Activated T-helper 9 cell treated with anti-CD3 and anti-CD28 coated beads, Interleukin-2, amount 50 U/mL, for 16 hours (primary cell): ENCODE measurements around the gene ENDOU.
A peak's percentile ranks its signal among the peaks of the same experiment; 100 is the strongest.

Experiments
- DNase-seq: peaks from one replicate; pipeline ENCODE4 v3.0.0-alpha.2; 2020; ENCODE audit warnings: low read depth

The ENDOU gene

DNA sequence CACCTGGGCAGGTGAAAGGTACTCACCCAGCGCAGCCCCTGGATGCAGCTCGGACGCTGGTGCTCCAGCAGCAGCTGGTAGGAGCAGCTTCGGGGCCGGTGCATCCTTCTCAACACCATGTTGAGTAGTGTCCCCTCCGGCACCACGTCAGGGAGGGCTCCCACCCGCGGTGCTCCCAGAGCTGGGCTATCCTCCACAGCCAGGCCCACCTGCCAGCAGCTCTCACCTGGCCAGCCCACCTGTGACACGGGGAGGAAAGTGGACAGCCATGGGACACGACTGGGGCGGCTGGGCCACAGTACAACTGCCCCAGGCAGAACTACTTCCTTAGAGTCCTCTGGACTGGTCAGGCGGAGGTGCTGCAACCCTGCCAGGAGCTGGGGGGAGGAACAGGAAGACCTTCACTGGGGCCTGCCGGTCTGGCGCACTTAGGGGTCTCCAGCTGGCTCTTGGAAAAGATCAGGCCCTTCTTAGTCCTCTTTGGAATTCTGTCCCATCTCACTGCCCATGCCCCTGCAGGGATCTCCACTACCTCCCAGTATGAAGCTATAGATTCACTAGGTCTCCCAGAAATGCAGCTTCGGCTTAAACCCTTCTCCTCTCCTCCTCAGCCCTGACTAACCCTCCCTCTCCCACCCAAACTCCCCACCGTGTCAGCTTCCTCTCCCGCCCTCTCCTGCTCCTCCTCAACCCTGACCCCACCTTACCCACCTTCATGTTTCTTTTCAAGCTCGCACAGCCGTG lies 32.7 kb upstream of the ENDOU start:
- no peak for DNase-seq

DNA sequence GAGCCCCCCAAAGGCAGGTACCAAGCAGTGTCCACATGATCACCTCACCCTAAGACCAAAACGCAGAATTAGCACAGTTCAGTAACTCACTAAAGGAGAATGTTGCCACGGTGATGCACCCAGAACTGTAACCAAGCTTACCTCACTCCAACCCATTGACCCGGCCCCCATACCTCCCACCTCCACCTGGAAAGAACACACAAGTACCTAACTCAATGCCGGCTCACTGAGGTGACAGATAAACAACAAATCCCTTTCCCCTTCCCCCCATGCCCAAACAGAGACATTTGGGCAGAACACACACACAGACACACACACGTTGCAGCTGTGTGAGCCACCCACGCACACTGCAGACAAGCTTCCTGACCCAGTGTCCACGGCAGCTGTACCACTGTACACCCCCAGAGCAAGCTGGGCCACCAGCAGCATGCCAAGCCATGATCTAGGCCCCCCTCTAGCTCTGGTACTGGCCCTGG lies 32.1 kb upstream of the ENDOU start:
- no peak for DNase-seq

DNA sequence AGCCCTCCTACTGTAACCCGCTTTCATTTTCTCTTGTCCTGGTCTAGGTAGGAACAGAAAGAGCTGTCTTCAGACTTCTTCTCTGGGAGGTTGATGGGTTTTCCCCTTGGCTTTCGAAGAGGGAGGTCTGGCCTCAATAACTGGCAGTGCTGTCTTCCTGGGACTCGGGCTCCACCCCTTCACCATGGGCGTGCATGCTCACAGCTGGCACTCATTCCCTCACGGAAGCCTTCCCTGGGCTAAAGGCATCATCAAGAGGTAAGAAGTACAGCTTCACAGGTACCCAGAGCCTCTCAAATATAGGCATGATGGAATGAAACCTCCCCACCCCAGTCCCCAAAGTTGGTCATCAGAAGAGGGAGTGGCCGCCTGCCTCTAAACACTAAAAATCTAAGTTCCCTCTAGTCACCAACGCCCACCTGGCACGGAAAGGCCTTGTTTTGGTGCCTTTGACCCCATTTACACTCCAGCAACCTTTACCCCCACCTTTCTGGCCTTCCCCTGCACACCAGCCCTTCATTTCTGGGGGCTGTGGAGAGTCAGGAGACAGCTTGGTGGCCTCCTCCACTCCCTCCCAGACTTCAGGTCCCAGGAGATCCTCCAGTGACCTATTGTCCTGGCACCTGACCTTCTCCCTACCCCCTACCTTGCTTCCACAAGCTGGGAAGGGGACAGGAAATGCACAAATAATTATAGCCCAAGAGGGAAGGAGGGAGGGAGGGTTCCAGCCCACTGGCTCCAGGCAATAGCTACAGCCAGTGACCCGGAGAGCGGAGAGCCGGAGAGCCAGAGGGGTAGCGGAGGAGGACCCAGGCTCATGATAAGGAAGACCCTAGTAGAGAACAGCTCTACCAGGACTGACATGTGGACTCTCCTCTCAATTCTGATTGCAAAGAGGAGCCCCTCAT lies 30.6 kb upstream of the ENDOU start:
- peak; percentile 17 for DNase-seq

DNA sequence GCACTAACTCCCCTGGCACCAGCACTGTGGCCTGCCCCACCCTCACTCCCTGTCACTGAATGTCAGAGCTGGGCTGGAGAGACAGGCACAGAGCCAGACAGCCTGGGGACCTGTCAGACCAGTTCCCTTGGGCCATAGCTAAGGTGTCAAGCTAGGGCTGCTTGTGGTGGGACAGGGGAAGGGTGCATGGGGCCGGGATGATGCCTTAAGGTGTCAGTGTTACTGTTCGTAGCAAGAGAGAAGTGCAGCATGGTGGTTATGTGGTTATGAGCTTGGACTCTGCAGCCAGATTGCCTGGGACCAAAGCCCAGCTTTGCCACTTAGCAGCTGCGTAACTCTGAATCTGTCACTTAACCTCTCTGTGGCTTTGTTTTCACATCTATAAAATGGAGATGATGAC lies 29.6 kb upstream of the ENDOU start:
- no peak for DNase-seq

DNA sequence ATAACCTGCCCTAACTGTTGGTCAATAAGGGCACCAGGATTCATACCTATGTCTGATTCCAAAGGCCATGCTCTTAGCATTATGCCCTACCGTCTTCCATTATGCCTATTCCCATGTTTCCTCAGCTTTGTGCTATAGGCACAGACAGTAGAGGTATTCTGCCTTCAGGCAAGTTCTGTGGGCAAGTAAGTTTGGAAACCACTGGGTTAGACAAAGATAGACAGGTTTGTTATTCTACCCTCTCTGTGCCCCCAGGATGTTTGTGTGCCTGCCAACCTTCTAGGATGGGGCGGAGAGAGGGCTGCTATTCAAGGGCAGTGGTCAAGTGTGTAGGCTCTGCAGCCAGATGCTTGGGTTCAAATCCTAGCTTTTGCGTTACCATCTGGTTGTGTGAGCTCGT lies 28.8 kb upstream of the ENDOU start:
- no peak for DNase-seq

DNA sequence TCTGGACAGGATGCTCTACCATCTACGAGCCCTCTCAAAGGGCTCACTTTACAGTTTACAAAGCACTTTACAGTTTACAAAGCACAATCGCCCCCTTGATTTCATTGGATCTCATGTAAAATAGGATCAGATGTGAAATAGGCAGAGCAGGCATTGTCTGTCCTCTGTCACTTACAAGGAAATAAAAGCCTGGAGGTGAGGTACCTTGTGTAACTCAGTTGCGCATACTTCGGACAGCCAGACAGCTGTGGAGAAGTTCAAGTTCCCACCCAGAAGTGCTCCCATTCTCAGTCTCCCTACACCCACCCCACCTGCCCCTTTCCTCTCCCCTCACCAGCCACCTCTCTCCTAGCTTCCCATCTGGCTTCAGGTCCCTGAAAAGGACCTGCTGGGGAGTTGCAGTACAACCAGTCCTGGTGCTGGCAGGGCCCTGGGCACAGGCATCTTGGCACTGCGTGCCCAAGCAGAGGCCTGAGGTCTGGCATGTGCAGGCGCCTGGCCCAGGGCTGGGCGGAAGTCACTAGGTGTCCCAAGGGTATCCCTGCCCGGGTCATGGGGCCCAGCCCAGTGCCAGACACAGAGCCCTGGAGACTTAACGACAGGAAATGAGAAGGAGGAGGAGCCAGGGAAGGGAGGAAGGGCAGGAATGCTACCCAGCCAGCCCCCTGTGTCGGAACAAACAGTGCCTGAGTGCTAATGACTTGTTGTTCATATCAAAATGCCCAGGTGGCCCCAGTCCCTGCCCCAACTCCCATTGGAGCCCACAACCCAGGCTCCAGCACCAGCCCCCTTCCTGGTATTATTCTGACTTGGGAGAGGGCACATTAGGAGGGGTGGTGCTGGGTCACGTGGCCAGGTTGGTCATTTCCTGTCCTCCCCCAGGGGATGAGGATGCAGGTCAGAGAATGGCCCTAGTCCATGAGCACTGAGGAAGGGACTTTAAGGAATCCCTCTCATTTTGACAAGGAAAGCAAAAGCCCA lies 28.0 kb upstream of the ENDOU start:
- DNase-seq = no peak

DNA sequence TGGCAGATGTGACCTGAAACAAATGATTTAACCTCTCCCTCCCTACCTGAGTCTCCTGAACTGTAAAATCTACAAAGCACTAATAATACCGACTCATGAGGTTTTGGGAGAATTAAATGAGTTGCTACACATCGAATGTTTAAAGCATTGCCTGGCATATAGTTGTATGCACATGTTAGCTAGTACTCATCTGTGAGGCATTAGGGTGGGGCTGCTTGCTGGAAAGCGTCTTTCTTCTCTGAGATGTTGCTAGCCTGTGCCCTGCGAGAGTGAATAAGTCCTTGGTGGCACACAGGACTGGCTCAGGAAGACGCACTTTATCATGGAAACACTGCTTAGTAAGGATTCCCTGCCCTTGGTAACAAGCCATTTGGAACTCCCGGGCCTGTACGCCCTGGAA lies 27.3 kb upstream of the ENDOU start:
- DNase-seq = no peak

DNA sequence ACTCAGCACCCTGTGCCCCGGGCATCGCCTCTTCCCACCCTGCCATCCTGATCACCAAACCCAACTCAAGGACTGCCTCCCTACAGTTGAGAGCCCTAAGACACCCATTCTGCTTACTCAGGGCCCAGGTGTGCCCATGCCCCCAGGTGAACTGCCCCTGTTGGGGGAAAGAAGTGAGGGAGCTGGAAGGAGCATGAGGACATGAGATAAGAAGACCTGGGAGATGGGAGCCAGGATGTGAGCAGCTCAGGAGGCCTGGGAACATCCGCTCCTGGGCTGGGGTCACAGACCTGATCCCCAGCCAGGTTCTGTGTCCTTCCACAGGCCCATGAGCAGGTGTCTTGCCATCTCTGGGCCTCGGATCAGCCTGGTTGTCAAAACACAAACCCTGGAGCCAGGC lies 26.8 kb upstream of the ENDOU start:
- DNase-seq = no peak

DNA sequence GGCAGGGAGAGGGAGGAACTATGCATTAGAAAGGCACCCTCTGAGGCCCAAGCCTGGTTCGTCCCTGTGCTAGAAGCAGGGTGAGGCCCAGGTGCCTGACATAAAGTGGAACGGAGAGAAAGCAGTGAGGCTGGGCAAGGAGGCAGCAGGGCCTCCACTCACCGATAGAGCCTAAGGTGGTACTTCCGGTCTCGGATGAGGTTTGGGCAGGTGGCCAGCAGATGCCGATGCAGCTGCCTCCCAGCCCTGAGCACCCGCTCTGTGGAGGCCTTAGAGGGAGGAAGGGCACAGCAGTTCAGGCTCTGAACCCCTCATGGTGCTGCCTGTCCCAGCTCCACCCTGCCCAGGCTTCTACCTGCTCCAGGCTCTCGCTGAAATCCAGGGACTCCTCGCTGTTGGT lies 26.3 kb upstream of the ENDOU start:
- no peak for DNase-seq

DNA sequence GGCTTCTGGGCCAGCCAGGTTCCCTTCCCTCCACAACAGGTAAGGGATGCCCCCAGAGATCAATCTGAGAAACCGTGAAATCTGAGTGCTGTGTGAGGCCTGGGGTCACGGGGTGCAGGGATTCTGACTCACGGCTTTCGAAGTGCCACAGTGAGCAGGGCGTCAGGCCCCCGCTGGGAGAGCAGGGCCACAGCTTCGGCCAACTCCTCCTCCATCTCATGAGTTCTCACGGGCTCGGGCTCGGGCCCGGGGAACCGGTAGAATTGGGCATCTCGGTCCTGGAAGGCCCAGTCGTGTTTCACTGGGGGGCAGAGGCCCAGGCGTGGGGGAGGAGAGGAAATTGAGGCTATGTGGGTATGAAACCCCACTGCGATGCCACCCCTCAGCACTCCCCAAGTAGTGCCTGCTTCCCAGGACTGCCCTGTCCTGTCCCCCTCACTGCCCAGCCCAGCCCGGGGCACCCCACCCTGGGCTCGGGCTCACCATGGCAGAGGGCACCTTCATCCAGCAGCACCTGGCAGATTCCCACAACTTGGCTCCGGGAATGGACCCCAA lies 25.7 kb upstream of the ENDOU start:
- no peak for DNase-seq

DNA sequence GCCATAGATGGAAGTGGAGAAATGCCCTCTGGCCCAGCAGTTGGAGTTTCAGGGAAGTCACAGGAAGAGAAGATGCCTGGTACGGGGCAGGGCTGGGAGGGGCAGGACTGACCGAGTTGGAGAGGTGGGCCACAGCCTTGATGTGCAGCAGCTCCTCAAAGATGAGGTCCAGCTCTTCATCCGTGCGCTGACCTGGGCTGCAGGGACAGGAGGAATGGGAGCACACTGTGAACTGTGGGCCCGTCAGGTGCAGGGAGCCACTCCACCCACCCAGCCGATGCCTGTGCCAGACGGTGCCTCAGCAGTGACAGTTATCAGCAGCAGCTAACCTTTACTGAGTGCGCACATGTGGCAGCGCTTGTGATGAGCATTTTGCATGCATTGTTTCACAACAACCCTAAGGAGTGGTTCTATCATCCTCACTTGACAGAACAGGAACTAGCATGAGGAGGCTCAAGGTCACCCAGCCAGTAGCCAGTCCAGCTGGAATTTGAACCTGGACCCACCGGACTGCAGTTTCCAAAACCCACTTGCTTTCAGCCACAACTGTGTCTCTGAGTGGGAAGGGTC lies 25.0 kb upstream of the ENDOU start:
- no peak for DNase-seq

DNA sequence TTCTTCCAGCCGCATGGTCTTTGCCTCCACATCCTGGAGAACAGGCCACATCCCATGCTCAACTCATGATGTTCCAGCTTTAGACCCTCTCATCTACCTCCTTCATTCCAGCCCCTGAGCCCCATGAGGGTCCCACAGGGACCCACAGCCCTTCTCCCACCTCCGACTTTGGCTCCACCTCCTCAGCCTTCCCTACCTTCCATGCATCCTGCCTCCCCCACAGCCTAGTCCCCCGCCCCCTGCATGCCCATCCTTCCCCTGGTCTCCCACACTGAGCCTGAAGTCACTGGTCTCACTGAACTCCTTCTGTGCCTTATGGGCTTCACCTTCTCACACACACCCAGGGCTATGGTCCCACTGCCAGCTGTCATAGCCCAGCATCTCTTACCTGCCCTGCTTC lies 23.6 kb upstream of the ENDOU start:
- no peak for DNase-seq

DNA sequence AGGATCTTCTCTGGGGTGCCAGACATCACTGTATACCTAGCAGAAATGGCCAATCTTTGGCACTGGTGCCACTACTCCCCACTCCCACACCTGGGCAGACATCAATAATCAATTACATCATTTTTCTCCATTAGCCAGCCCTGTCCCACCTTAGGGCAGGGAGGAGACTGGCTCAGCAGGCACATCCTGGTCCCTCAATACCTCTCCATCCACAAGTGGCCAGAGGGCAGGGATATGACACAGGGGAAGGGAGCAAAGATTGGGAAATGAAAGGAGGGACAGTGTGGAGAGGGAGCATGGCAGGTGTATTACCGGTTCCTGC lies 23.2 kb upstream of the ENDOU start:
- DNase-seq = no peak

DNA sequence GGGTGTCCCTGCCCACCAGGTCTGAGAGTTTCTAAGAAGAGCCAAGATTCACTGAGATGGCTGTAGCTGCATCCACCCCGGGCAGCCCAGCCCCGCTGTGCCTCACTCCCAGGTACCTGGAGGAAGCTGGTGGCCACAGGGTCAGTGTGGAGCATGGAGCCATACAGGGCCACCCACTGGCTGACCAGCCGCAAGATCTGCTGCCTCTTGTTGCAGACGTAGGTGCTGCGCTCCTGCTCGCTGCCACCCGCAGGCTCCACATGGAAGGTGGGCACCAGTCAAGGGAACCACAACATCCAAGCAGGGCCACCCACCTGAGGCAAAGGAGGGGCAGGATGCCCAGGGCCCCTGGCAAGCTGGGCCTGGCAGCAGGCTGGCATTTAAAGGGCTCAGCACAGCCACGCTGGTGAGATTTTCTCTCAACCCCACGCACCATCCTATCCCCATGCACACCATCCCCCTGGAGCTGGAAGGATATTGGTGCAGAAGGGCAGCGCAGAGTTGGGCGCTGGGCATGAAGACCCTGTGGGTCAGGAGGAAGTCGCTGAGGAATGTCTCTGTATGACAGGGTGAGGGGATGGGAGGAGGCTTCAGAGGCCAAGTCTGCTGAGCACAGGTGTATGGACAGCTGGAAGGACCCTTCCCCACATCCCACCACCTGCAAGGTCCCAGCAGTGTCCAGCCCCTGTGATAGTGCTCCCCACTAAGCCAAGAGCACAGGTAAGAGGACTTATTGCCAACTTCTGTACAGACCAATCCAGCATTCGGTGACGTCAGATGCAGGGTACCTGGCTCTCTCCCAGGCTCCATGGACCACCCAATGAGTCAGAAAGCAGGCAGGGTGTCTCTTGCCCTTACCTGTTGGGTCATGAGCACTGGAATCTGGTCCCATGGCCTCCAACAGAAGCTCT lies 22.6 kb upstream of the ENDOU start:
- no peak for DNase-seq

DNA sequence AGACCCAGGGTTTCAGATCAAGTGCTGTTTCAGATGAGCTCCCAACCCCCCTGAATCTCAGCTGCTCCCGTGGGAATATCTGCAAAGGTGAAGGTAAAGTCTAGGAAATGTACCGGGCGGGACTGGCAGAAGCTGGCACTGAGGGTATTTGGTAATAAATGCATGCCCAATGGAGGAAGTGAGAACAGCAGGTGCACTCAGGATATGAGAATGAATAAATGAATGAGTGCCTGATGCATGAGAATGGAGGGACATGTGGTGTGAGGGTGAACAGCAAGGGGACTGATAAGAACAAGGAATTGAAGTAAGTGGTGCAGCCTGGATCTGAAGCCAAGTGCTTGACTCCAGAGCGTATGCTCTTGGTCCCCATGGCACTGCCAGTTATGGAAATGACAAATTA lies 21.8 kb upstream of the ENDOU start:
- no peak for DNase-seq

DNA sequence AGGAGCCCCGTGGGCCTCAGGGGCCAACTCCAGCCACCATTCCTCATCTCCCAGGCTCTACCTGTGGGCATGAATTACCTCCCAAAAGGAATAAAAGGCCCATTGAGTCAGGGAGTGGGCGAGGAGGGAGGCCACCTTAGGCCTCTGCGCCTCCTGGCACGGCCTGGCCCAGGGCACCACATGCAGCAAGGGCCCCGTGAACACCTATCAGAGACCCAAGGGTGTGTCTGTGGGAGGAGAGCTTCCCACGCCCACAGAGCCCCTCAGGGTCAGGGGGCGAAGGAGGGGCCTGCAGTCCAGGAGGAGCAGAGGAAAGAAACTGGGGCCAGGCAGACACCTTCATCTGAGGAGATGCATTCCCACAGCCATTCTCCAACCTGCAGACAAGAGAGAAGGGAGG lies 21.2 kb upstream of the ENDOU start:
- DNase-seq = no peak

DNA sequence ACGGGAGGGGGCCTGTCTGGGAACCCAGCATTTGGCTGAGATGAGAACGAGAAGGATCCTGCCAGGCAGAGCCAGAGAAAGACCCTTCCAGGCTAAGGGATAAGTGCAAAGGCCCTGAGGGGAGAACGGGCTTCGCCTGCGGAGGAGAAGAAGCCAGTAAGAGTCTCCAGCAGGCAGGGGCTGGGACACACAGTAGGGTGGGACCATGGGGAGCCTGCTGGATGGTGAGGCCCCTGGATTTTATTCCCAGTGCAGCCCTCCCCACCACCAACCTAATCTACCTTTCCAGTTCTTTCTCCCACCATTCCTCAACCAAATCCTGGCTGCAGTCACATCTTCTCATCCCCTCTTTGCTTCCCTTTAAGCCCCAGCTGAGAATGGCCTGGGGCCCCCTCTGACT lies 20.8 kb upstream of the ENDOU start:
- DNase-seq = no peak

DNA sequence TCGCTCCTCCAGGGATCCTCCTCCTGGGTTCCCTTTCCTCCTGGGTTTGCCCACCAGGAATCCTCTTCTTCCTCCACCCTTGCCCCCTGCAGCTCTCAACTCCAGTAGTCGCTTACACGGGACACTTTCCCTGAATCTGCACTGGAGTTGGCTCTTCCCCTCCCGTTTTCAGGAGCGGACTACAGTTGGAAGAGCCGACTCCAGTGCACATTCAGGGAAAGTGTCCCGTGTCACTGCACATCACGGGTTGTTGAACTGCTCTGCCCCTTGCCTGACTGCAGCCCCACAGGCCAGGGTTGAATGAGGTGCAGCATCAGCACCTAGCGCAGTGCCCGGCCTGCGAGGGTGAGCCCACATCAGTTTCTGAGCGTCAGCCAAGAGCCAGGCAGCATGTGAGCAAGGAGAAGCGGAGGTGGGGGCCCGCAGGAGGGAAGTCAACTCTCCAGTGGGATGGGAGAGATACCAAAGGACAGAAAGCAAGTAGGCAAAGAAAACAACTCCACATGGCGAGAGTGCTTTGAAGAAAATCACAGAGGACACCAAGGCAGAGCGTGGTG lies 20.3 kb upstream of the ENDOU start:
- no peak for DNase-seq

DNA sequence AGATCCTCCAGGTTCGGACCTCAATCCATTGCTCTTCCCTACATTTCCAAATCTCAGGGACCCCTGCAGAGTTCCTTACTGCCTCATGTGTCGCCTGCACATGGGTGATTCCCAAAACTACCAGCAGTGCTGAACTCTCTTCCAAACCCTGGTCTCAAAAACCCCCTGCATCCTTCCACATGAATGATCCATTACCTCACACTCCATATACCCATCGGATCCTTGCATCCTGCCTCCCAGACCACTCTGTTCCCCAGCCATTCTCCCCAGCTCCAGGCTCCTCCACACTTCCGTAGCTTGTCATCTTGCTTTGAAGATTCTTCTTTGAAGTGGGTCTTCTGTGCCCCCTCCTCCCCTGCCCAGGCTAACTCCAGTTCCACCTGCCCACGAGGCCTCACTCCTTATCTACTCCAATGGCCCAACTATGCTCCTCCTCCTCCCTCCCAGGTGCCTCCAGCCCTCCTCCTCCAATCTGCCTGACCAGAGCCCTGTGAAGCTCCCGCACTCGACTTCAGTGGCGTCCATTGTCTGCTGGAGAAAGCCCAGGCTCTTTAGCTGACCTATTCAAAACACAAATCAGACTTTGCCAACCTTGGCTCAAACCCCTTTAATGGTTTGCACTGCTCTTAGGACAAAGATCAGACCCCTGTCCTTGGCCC lies 19.6 kb upstream of the ENDOU start:
- DNase-seq = no peak
